A673 (cell line): ENCODE measurements around the gene DPPA5. TPM values are rescaled to one million over a fixed set of nuclear protein-coding genes. Genes with fewer than 3 reads are reported as not detected.

Experiments
- BruUV-seq: library from RNA; stranded (reverse); fragments of 400-500 nt; replicated peaks from 2 replicates; lab custom pipeline; 2021; lab: Mats Ljungman, UMichigan
- CTCF ChIA-PET: fragments of 300-600 bp; sonication (Branson Sonifier 250); formaldehyde crosslinking; loops from one replicate; lab custom pipeline; 2022; ENCODE audit warnings: antibody characterized with exemption; lab: Charles Lee
- POLR2A ChIA-PET: fragments of 300-600 bp; sonication (Branson Sonifier 250); formaldehyde crosslinking; loops from one replicate; lab custom pipeline; 2022; ENCODE audit warnings: antibody characterized with exemption; ENCODE audit not compliant: low non-redundant PET; lab: Charles Lee
- DNase-seq: peaks from one replicate; pipeline ENCODE4 v3.0.0-alpha.2; 2015; ENCODE audit warnings: low spot score
- H3K27ac ChIP-seq: fragments of 200-600 bp; sonication (generic); 2 replicates; pipeline ENCODE4 v1.5.1; 2016; ENCODE audit warnings: mixed run types, low read depth, mild to moderate bottlenecking, mixed read lengths, antibody characterized with exemption, low read length; ENCODE audit not compliant: poor library complexity, severe bottlenecking
- H3K27me3 ChIP-seq: fragments of 200-600 bp; sonication (generic); replicated peaks from 2 replicates; pipeline ENCODE4 v1.6.1; 2017; ENCODE audit warnings: mixed run types, low read depth, mild to moderate bottlenecking, mixed read lengths, antibody characterized with exemption, low read length; ENCODE audit not compliant: insufficient read depth, poor library complexity
- H3K36me3 ChIP-seq: fragments of 200-600 bp; sonication (generic); 2 replicates; pipeline ENCODE4 v1.6.1; 2016; ENCODE audit warnings: mixed run types, mild to moderate bottlenecking, mixed read lengths, antibody characterized with exemption, low read length; ENCODE audit not compliant: insufficient read depth, poor library complexity, severe bottlenecking
- H3K4me1 ChIP-seq: fragments of 200-600 bp; sonication (generic); 2 replicates; pipeline ENCODE4 v1.6.1; 2017; ENCODE audit warnings: mixed run types, mild to moderate bottlenecking, mixed read lengths, antibody characterized with exemption, low read length; ENCODE audit not compliant: insufficient read depth, poor library complexity, severe bottlenecking
- H3K4me3 ChIP-seq: fragments of 200-600 bp; sonication (generic); 2 replicates; pipeline ENCODE4 v1.5.1; 2016; ENCODE audit warnings: low read depth, mixed run types, mild to moderate bottlenecking, mixed read lengths, low read length; ENCODE audit not compliant: poor library complexity, severe bottlenecking
- H3K9me3 ChIP-seq: fragments of 200-600 bp; sonication (generic); 2 replicates; pipeline ENCODE4 v1.6.1; 2016; ENCODE audit warnings: mixed run types, low read depth, mild to moderate bottlenecking, mixed read lengths, antibody characterized with exemption, low read length; ENCODE audit not compliant: poor library complexity, severe bottlenecking
- CTCF ChIP-seq: fragments of 300-800, 200-600 bp; sonication (generic); conservative IDR thresholded peaks from 2 replicates; pipeline ENCODE4 v1.5.1; 2017; ENCODE audit warnings: low read depth, mild to moderate bottlenecking, antibody characterized with exemption, low read length, moderate library complexity, mixed read lengths
- EZH2 ChIP-seq: fragments of 200-600 bp; sonication (generic); IDR thresholded peaks from 2 replicates; pipeline ENCODE4 v1.6.1; 2017; ENCODE audit warnings: borderline replicate concordance, low read depth, mild to moderate bottlenecking, mixed read lengths, antibody characterized with exemption, low read length; ENCODE audit not compliant: poor library complexity, severe bottlenecking
- intact Hi-C: fragments of 100-400 bp; cut with micrococcal nuclease; formaldehyde crosslinking; loops from one replicate; pipeline ENCODE4 v1.10.0; 2022; ENCODE audit not compliant: unreplicated experiment
- total RNA-seq: library from RNA; stranded (reverse); gene quantifications from 2 replicates; pipeline ENCODE4 v1.2.3, GENCODE V29; 2021

DPPA5 gene
- total RNA-seq, 1 experiment from 2014 or later, result not detected

- no TSS peak for BruUV-seq
- POLR2A ChIA-PET, result no interaction called here
- Histone ChIP-seq H3K27me3 (no peaks in the 10 kb centered on the region), H3K4me3 (no peak overlapping the region), H3K4me1 (no peaks in the 10 kb centered on the region), H3K9me3 (no peaks in the 10 kb centered on the region), H3K27ac (no peak overlapping the region), H3K36me3 (no peaks in the 10 kb centered on the region)
- TF ChIP-seq CTCF (no peak), EZH2 (no peak)
- CTCF ChIA-PET, result no interaction called here
- DNase-seq, result no peak
- intact Hi-C loops, result no loop called here
These were observed 11.9 kb downstream of the DPPA5 start for GRCh38 chr6:73342174-73342573.

GRCh38 chr6:73341335-73341734 is 12.7 kb downstream of the DPPA5 start:
- Histone ChIP-seq H3K4me3 (no peak overlapping the region), H3K36me3 (no peaks in the 10 kb centered on the region), H3K4me1 (no peaks in the 10 kb centered on the region), H3K27ac (no peak overlapping the region), H3K27me3 (no peaks in the 10 kb centered on the region), H3K9me3 (no peaks in the 10 kb centered on the region)
- TF ChIP-seq CTCF (no peak), EZH2 (no peak)
- ChIA-PET CTCF (interaction anchor here (0.7 kb wide), 1 partner anchor 47 kb away, joined by 3 read pairs; no protein-coding TSS in a partner anchor), POLR2A (no interaction called here)
- no peak for DNase-seq
- BruUV-seq, result no TSS peak
- intact Hi-C loops, result no loop called here

DNA sequence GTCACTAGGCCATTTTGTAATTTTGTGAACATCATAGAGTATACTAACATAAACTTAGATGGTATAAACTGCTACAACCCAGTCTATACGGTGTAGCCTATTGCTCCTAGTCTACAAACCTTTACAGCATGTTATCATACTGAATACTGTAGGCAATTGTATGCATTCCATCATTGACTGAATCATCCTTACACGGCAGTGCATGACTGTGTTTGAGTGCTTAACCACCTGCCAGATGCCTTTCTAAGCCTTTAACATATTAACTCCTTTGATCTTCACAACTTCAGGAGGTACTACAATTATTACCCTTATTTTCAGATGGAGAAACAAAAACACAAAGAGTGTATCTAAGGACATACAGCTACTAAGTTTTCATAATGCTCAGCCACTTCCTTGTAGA is 14.0 kb downstream of the DPPA5 start:
- ChIA-PET POLR2A (no interaction called here), CTCF (no interaction called here)
- Histone ChIP-seq H3K9me3 (no peaks in the 10 kb centered on the region), H3K4me1 (no peaks in the 10 kb centered on the region), H3K36me3 (no peaks in the 10 kb centered on the region), H3K27me3 (no peaks in the 10 kb centered on the region), H3K4me3 (no peak overlapping the region), H3K27ac (no peak overlapping the region)
- intact Hi-C loops, result no loop called here
- BruUV-seq, result no TSS peak
- no peak for TF ChIP-seq EZH2
- no peak for TF ChIP-seq CTCF
- DNase-seq, result no peak
